Measurements from ENCODE around the gene GPC5.
"Not testable (repeated sequence)": the region's sequence is repeated elsewhere in the genome, so short reads cannot be mapped to it uniquely, and the experiment has no call there.

The GPC5 gene

GRCh38 chr13:91661692-91662490 is 263.5 kb downstream of the GPC5 start:
- no peak overlapping the region for H3K4me2 ChIP-seq (ENCODE audit: low read length)
- H3K79me1 ChIP-seq (ENCODE audit: low read length), result no peaks in the 10 kb centered on the region
- no peak overlapping the region for H3K4me3 ChIP-seq (ENCODE audit: low read length)
- H3K36me3 ChIP-seq (ENCODE audit: control insufficient read depth, insufficient read depth, low read length), result no peaks in the 10 kb centered on the region
- H3K4ac ChIP-seq (ENCODE audit: low read depth, low read length), result no peak overlapping the region
- H3K27me3 ChIP-seq (ENCODE audit: insufficient read depth, low read length, poor library complexity), result no peaks in the 10 kb centered on the region
- no peak overlapping the region for H3K56ac ChIP-seq (ENCODE audit: low read length)
- no peak overlapping the region for H3K27ac ChIP-seq (ENCODE audit: low read depth, low read length)
- H2AK5ac ChIP-seq (ENCODE audit: low read length), result no peak overlapping the region
- no peak overlapping the region for H3K9ac ChIP-seq (ENCODE audit: low read length)
- no peak overlapping the region for H2BK15ac ChIP-seq (replicated peaks; ENCODE audit: low read depth)
- WGBS (ENCODE audit: extremely low coverage, insufficient coverage, low lambda C conversion rate), result no CpG with 5 or more reads among the region's 4 CpGs
- no peak for DNase-seq
- no peaks in the 10 kb centered on the region for H3K79me2 ChIP-seq (ENCODE audit: control insufficient read depth, insufficient read depth, low read length)
- no peak overlapping the region for H2BK5ac ChIP-seq (ENCODE audit: low read length)
- no peaks in the 10 kb centered on the region for H3K4me1 ChIP-seq (ENCODE audit: control insufficient read depth, low read depth, low read length)
- no peak overlapping the region for H4K8ac ChIP-seq (ENCODE audit: low read depth, low read length)
- no peak overlapping the region for H3K23ac ChIP-seq (ENCODE audit: low read length)
- H4K5ac ChIP-seq (ENCODE audit: low read length), result no peak overlapping the region
- no peak overlapping the region for H3K18ac ChIP-seq (ENCODE audit: low read length)
- no peak overlapping the region for H2BK120ac ChIP-seq (ENCODE audit: low read depth, low read length)

DNA sequence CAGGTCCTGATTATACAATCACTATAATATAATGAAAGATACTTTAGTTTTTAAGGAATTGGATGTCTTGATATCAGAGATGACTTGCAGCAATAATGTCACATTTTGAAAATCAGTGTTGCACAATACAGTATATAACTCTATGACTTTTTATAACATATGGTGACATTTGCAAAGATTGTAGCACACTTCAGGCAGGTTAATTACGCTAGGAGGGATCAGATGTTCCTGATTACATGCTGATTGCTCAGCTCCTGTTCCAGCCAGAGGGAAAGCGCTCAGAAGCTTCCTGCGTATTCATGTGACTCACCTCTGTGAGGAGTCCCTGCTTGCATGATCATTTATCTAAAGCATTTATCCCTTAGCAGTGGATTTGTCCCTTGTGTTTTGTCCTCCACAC is 265.6 kb downstream of the GPC5 start:
- no peak overlapping the region for H2AK5ac ChIP-seq (ENCODE audit: low read length)
- H3K4me1 ChIP-seq (ENCODE audit: control insufficient read depth, low read depth, low read length), result no peaks in the 10 kb centered on the region
- no peak overlapping the region for H3K4ac ChIP-seq (ENCODE audit: low read depth, low read length)
- H3K27me3 ChIP-seq (ENCODE audit: insufficient read depth, low read length, poor library complexity), result no peaks in the 10 kb centered on the region
- H2BK5ac ChIP-seq (ENCODE audit: low read length), result no peak overlapping the region
- WGBS (ENCODE audit: extremely low coverage, insufficient coverage, low lambda C conversion rate), result no CpG with 5 or more reads among the region's 3 CpGs
- H3K56ac ChIP-seq (ENCODE audit: low read length), result no peak overlapping the region
- H3K18ac ChIP-seq (ENCODE audit: low read length), result no peak overlapping the region
- H2BK120ac ChIP-seq (ENCODE audit: low read depth, low read length), result no peak overlapping the region
- H3K36me3 ChIP-seq (ENCODE audit: control insufficient read depth, insufficient read depth, low read length), result no peaks in the 10 kb centered on the region
- H3K4me3 ChIP-seq (ENCODE audit: low read length), result no peak overlapping the region
- no peak overlapping the region for H3K9ac ChIP-seq (ENCODE audit: low read length)
- H3K79me2 ChIP-seq (ENCODE audit: control insufficient read depth, insufficient read depth, low read length), result no peaks in the 10 kb centered on the region
- DNase-seq, result peak; percentile 18
- no peak overlapping the region for H4K5ac ChIP-seq (ENCODE audit: low read length)
- no peak overlapping the region for H3K27ac ChIP-seq (ENCODE audit: low read depth, low read length)
- H3K4me2 ChIP-seq (ENCODE audit: low read length), result no peak overlapping the region
- no peak overlapping the region for H2BK15ac ChIP-seq (replicated peaks; ENCODE audit: low read depth)
- H3K79me1 ChIP-seq (ENCODE audit: low read length), result no peaks in the 10 kb centered on the region
- no peak overlapping the region for H4K8ac ChIP-seq (ENCODE audit: low read depth, low read length)
- H3K23ac ChIP-seq (ENCODE audit: low read length), result no peak overlapping the region

GRCh38 chr13:91667486-91667885 is 269.1 kb downstream of the GPC5 start:
- Histone ChIP-seq H3K56ac (ENCODE audit: low read length) (no peak overlapping the region), H3K18ac (ENCODE audit: low read length) (no peak overlapping the region), H2AK5ac (ENCODE audit: low read length) (no peak overlapping the region), H3K79me1 (ENCODE audit: low read length) (no peaks in the 10 kb centered on the region), H3K27me3 (ENCODE audit: insufficient read depth, low read length, poor library complexity) (no peaks in the 10 kb centered on the region), H3K23ac (ENCODE audit: low read length) (no peak overlapping the region), H3K79me2 (ENCODE audit: control insufficient read depth, insufficient read depth, low read length) (no peaks in the 10 kb centered on the region), H4K5ac (ENCODE audit: low read length) (no peak overlapping the region), H3K4me2 (ENCODE audit: low read length) (no peak overlapping the region), H2BK5ac (ENCODE audit: low read length) (no peak overlapping the region), H3K27ac (ENCODE audit: low read depth, low read length) (no peak overlapping the region), H3K36me3 (ENCODE audit: control insufficient read depth, insufficient read depth, low read length) (no peaks in the 10 kb centered on the region), H3K9ac (ENCODE audit: low read length) (no peak overlapping the region), H3K4me1 (ENCODE audit: control insufficient read depth, low read depth, low read length) (no peaks in the 10 kb centered on the region), H3K4me3 (ENCODE audit: low read length) (no peak overlapping the region), H3K4ac (ENCODE audit: low read depth, low read length) (no peak overlapping the region), H2BK15ac (replicated peaks; ENCODE audit: low read depth) (no peak overlapping the region), H4K8ac (ENCODE audit: low read depth, low read length) (no peak overlapping the region), H2BK120ac (ENCODE audit: low read depth, low read length) (no peak overlapping the region)
- WGBS (ENCODE audit: extremely low coverage, insufficient coverage, low lambda C conversion rate), result no CpG with 5 or more reads among the region's 2 CpGs
- DNase-seq, result no peak

GRCh38 chr13:91668866-91669495 is 270.6 kb downstream of the GPC5 start:
- no peak overlapping the region for H3K9ac ChIP-seq (ENCODE audit: low read length)
- no peak overlapping the region for H2BK5ac ChIP-seq (ENCODE audit: low read length)
- H3K4me3 ChIP-seq (ENCODE audit: low read length), result no peak overlapping the region
- H3K79me1 ChIP-seq (ENCODE audit: low read length), result no peaks in the 10 kb centered on the region
- no peak overlapping the region for H2AK5ac ChIP-seq (ENCODE audit: low read length)
- no peak overlapping the region for H2BK120ac ChIP-seq (ENCODE audit: low read depth, low read length)
- no CpG with 5 or more reads among the region's 5 CpGs for WGBS (ENCODE audit: extremely low coverage, insufficient coverage, low lambda C conversion rate)
- H4K8ac ChIP-seq (ENCODE audit: low read depth, low read length), result no peak overlapping the region
- H3K79me2 ChIP-seq (ENCODE audit: control insufficient read depth, insufficient read depth, low read length), result no peaks in the 10 kb centered on the region
- H3K56ac ChIP-seq (ENCODE audit: low read length), result no peak overlapping the region
- no peak overlapping the region for H3K18ac ChIP-seq (ENCODE audit: low read length)
- H2BK15ac ChIP-seq (replicated peaks; ENCODE audit: low read depth), result no peak overlapping the region
- H3K27ac ChIP-seq (ENCODE audit: low read depth, low read length), result no peak overlapping the region
- H3K27me3 ChIP-seq (ENCODE audit: insufficient read depth, low read length, poor library complexity), result no peaks in the 10 kb centered on the region
- no peak overlapping the region for H3K4me2 ChIP-seq (ENCODE audit: low read length)
- DNase-seq, result no peak
- no peaks in the 10 kb centered on the region for H3K4me1 ChIP-seq (ENCODE audit: control insufficient read depth, low read depth, low read length)
- no peak overlapping the region for H3K23ac ChIP-seq (ENCODE audit: low read length)
- H4K5ac ChIP-seq (ENCODE audit: low read length), result no peak overlapping the region
- H3K4ac ChIP-seq (ENCODE audit: low read depth, low read length), result no peak overlapping the region
- no peaks in the 10 kb centered on the region for H3K36me3 ChIP-seq (ENCODE audit: control insufficient read depth, insufficient read depth, low read length)

DNA sequence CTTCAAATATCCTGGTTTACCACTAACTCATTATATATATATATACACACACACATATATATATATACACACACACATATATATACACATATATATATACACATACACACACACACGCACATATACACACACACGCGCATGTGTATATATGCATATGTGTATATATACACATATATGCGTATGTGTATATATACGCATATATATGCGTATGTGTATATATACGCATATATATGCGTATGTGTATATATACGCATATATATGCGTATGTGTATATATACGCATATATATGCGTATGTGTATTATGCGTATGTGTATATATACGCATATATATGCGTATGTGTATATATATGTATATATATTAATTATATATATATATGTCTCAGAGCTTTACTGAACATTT is 275.9 kb downstream of the GPC5 start:
- not testable (repeated sequence) for H3K4me2 ChIP-seq (ENCODE audit: low read length); H3K18ac ChIP-seq (ENCODE audit: low read length); DNase-seq; H3K23ac ChIP-seq (ENCODE audit: low read length); H2AK5ac ChIP-seq (ENCODE audit: low read length); H3K56ac ChIP-seq (ENCODE audit: low read length); H2BK120ac ChIP-seq (ENCODE audit: low read depth, low read length); H3K27ac ChIP-seq (ENCODE audit: low read depth, low read length); H3K4me1 ChIP-seq (ENCODE audit: control insufficient read depth, low read depth, low read length); H3K4me3 ChIP-seq (ENCODE audit: low read length); H3K36me3 ChIP-seq (ENCODE audit: control insufficient read depth, insufficient read depth, low read length); H4K5ac ChIP-seq (ENCODE audit: low read length); H2BK15ac ChIP-seq (replicated peaks; ENCODE audit: low read depth); H3K27me3 ChIP-seq (ENCODE audit: insufficient read depth, low read length, poor library complexity); H4K8ac ChIP-seq (ENCODE audit: low read depth, low read length); H3K79me2 ChIP-seq (ENCODE audit: control insufficient read depth, insufficient read depth, low read length); H3K79me1 ChIP-seq (ENCODE audit: low read length); H2BK5ac ChIP-seq (ENCODE audit: low read length); H3K9ac ChIP-seq (ENCODE audit: low read length); H3K4ac ChIP-seq (ENCODE audit: low read depth, low read length)
- 93% methylated on average over 3 of the region's 15 CpGs for WGBS (ENCODE audit: extremely low coverage, insufficient coverage, low lambda C conversion rate)
